Activated T-cell treated with anti-CD3 and anti-CD28 coated beads, Interleukin-2, amount 50 U/mL, for 4 hours (primary cell): ENCODE measurements around the gene TNFAIP8L3. TPM values are rescaled to one million over a fixed set of nuclear protein-coding genes. Genes with fewer than 3 reads are reported as not detected.
A peak's percentile ranks its signal among the peaks of the same experiment; 100 is the strongest.
"Not testable (repeated sequence)": the region's sequence is repeated elsewhere in the genome, so short reads cannot be mapped to it uniquely, and the experiment has no call there.

Experiments
- ATAC-seq, 2 donors: fragments of 200-7000 bp; cut with Tn5 transposase; one replicate each; pipeline ENCODE4 v1.10.0; 2021
- DNase-seq: peaks from one replicate; pipeline ENCODE4 v3.0.0-alpha.2; 2020
- H3K27me3 Mint-ChIP-seq: one replicate; pipeline ENCODE4 v1.8.0; 2021; ENCODE audit warnings: low read depth, mixed read lengths
- H3K36me3 Mint-ChIP-seq: one replicate; pipeline ENCODE4 v1.8.0; 2022; ENCODE audit warnings: mixed read lengths; ENCODE audit not compliant: insufficient read depth
- H3K4me1 Mint-ChIP-seq: one replicate; pipeline ENCODE4 v1.8.0; 2021; ENCODE audit warnings: low read depth, mixed read lengths
- H3K4me3 Mint-ChIP-seq: one replicate; pipeline ENCODE4 v1.8.0; 2021; ENCODE audit warnings: mild to moderate bottlenecking, moderate library complexity, mixed read lengths
- H3K9me3 Mint-ChIP-seq: one replicate; pipeline ENCODE4 v1.8.0; 2021; ENCODE audit warnings: mixed read lengths
- total RNA-seq, 3 donors: library from RNA; stranded (reverse); gene quantifications; one replicate each; pipeline ENCODE4 v1.2.1, GENCODE V29; 2021

TNFAIP8L3 gene
- total RNA-seq, result under 1 TPM in 2 of 3 donors, not detected in 1; 0.15 to 0.22 TPM

DNA sequence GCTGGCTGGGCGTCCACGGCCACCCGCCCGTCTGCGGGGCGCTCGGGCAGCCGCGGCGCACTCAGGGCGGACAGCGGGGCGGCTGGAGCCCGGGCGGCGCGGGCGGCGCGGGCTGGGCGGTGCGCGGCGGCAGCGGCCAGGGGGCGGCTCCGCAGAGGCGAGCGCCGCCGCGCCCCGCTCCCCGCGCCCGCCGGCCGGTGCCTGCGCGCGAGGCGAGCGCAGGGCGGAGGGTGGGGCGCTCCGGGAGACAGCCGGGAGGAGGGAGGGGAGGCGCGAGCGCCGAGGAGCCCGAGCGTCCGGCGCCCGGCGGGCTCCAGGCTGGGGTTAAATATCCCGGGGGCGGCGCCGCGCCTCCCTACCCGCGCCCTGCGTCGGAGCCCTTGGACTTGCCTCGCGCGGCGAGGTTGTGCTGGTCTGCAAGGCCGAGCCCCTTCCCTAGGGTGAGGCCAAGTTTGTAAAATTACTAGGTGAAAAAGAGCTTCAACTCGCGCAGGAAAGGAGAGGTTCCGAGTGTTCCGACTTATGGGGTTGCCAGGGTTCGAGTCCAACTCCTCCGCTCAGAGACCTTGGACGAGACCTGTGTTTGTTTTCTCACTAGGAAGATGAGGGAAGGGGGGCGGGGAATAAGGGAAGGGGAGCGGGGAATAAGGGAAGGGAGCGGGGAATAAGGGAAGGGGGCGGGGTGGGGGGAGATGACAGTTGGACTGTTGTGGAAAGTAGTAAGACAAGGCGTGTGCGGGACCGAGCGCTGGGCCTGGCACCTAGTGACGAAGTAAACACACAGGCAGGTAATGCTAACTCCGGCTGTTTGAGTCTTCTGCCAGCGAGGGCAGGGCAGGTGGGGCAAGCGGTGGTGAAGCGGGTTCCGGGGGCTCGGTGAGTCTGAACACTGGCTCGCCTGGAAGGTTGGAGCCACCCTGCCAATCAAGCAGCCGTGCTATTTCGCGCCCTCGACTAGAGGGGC is at the start of gene TNFAIP8L3:
TNFAIP8L3 (minus strand) TSS at position 301 of the 964 bp plus-strand sequence. CDS start 311 bp downstream, outside the sequence.
- no peaks in the 10 kb centered on the region for H3K36me3 Mint-ChIP-seq
- H3K4me3 Mint-ChIP-seq, result peak within 1 kb of the TSS; percentile 8
- DNase-seq (no peak), ATAC-seq (peak; percentile 39 to 59)
- peaks cover 4% of the 10 kb centered on the region for H3K4me1 Mint-ChIP-seq
- no peaks in the 10 kb centered on the region for H3K9me3 Mint-ChIP-seq
- peaks cover 59% of the 10 kb centered on the region for H3K27me3 Mint-ChIP-seq

DNA sequence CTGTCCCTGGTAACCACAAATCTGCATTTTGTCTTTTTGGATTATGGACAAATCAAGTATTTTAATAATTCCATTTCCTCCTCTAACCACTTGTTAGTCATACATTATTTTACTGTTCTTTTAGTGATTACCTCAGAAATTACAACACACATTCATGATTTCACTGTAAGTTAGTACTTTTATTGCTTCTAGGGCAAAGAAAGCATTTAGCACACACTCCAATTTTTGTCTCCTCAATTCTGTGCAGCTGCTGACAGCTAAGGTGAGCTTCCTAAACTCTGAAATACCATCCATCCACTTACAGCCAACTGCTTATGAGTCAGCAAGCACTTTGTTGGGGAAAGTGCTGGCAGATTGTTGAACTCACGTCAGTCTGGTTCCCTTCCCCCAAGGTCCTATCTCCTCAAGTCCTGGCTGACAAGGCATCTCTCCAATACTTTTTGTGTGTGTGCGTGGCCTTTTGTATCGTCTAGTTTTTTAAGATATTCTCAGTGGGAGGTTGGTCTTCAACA is 49.4 kb upstream of the TNFAIP8L3 start:
- DNase-seq, result no peak
- H3K9me3 Mint-ChIP-seq, result peaks cover 10% of the 10 kb centered on the region
- peaks cover 8% of the 10 kb centered on the region for H3K27me3 Mint-ChIP-seq
- no peaks in the 10 kb centered on the region for H3K36me3 Mint-ChIP-seq
- H3K4me3 Mint-ChIP-seq, result no peak overlapping the region
- no peak for ATAC-seq
- H3K4me1 Mint-ChIP-seq, result no peaks in the 10 kb centered on the region

DNA sequence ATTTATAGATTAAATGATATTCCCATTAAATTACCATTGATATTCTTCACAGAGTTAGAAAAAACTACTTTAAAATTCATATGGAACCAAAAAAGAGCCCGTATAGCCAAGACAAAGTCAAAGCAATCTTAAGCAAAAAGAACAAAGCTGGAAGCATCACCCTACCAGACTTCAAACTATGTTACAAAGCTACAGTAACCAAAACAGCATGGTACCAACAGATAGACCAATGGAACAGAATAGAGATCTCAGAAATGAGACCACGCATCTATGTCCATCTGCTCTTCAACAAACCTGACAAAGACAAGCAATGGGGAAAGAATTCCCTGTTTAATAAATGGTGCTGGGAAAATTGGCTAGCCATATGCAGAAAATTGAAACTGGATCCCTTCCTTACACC is 45.6 kb upstream of the TNFAIP8L3 start:
- not testable (repeated sequence) for H3K4me3 Mint-ChIP-seq, H3K4me1 Mint-ChIP-seq, H3K9me3 Mint-ChIP-seq, H3K36me3 Mint-ChIP-seq, ATAC-seq, H3K27me3 Mint-ChIP-seq, DNase-seq

- peaks cover 10% of the 10 kb centered on the region for H3K9me3 Mint-ChIP-seq
- H3K4me3 Mint-ChIP-seq, result no peak overlapping the region
- ATAC-seq (no peak), DNase-seq (no peak)
- no peaks in the 10 kb centered on the region for H3K36me3 Mint-ChIP-seq
- H3K27me3 Mint-ChIP-seq, result peaks cover 3% of the 10 kb centered on the region
- no peaks in the 10 kb centered on the region for H3K4me1 Mint-ChIP-seq
Measured at GRCh38 chr15:51139091-51139490, 44.4 kb upstream of the TNFAIP8L3 start.

- Mint-ChIP-seq H3K27me3 (no peaks in the 10 kb centered on the region), H3K36me3 (no peaks in the 10 kb centered on the region), H3K4me1 (no peaks in the 10 kb centered on the region), H3K9me3 (peaks cover 10% of the 10 kb centered on the region), H3K4me3 (no peak overlapping the region)
- ATAC-seq, result no peak
- DNase-seq, result no peak
Measured at GRCh38 chr15:51137880-51138430, 43.2 kb upstream of the TNFAIP8L3 start.

DNA sequence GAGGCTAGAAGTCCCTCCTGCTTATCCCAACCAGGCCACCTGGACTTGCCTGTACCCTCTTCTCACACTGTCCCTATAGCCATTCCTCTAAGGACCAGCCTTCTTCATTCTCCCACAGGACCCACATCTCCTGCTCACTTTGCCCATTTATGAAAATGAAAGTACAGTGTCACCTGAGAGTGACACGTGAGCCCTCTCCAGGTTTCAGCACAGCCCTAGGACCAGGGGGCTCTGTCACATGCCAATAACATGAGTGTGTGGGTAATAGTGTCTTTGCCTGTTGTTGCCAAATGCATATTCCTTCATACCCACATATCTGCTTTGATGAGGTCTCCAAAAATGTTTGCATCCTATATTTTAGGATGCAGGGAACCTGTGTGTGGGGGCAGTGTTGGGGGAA is 42.3 kb upstream of the TNFAIP8L3 start:
- Mint-ChIP-seq H3K9me3 (peaks cover 10% of the 10 kb centered on the region), H3K27me3 (peaks cover 3% of the 10 kb centered on the region), H3K36me3 (no peaks in the 10 kb centered on the region), H3K4me3 (no peak overlapping the region), H3K4me1 (no peaks in the 10 kb centered on the region)
- ATAC-seq (peak in 1 of 2 donors; percentile 43), DNase-seq (no peak)

DNA sequence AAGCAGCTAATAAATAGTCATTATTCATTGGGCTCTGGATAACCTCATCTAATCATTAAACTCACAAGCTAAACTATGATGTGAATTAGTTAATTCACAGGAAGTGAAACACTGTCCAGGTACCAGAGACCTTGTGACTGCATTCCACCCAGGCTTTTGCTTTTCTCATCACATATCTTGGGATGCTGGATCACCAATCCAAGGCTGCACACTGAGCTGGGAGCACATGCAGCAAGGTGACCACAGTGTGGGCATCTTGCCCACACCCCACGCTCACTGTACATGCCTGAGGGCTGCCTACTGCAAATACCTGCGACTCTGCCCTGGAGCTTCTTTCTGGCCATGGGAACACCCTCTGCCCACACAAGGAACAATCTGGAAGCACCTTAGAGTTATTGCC is 40.6 kb upstream of the TNFAIP8L3 start:
- no peak for ATAC-seq

GRCh38 chr15:51134416-51135199 is 39.9 kb upstream of the TNFAIP8L3 start:
- Mint-ChIP-seq H3K4me3 (no peak overlapping the region), H3K4me1 (no peaks in the 10 kb centered on the region), H3K9me3 (no peaks in the 10 kb centered on the region), H3K27me3 (peaks cover 3% of the 10 kb centered on the region), H3K36me3 (no peaks in the 10 kb centered on the region)
- DNase-seq (no peak), ATAC-seq (no peak)

More for the DNA sequence above, 40.6 kb upstream of the TNFAIP8L3 start:
- no peaks in the 10 kb centered on the region for H3K4me1 Mint-ChIP-seq
- DNase-seq, result no peak
- H3K27me3 Mint-ChIP-seq, result peaks cover 3% of the 10 kb centered on the region
- H3K36me3 Mint-ChIP-seq, result no peaks in the 10 kb centered on the region
- no peaks in the 10 kb centered on the region for H3K9me3 Mint-ChIP-seq
- no peak overlapping the region for H3K4me3 Mint-ChIP-seq

- no peaks in the 10 kb centered on the region for H3K9me3 Mint-ChIP-seq
- DNase-seq, result no peak
- H3K4me3 Mint-ChIP-seq, result no peak overlapping the region
- no peaks in the 10 kb centered on the region for H3K4me1 Mint-ChIP-seq
- H3K36me3 Mint-ChIP-seq, result no peaks in the 10 kb centered on the region
- peaks cover 3% of the 10 kb centered on the region for H3K27me3 Mint-ChIP-seq
- no peak for ATAC-seq
Measured at GRCh38 chr15:51133140-51133765, 38.5 kb upstream of the TNFAIP8L3 start.

DNA sequence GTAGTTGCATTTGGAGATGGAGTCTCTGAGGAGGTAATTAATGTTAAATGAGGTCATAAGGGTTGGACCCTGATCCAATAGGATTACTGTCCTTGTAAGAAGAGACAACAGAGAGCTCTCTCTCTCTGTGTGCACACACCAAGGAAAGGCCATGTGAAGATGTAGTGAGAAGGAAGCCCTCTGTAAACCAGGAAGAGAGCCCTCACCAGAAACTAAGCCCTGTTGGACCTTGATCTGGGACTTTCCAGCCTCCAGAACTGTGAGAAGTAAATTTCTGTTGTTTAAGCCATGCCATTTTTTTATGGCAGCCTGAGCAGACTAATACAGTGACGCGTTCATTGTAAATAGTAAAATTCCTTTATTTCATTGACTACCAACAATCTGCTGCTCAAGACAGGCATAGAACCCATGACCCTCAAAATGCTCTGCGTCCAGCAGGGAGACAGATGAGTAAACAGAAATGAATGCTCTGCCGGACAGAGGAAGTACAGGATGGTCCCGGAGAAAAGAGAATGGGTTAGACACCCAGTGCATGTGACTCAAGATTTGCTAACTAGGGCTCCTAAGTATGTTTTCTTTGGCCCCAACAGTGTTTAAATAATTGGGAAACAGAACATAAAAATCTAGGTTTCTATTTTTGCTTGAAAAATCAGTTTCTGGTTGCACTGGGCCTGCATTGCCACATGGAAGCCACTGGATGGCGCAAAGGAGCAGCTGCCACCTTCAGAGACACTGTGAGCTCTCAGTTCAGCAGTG is 37.9 kb upstream of the TNFAIP8L3 start:
- no peaks in the 10 kb centered on the region for H3K9me3 Mint-ChIP-seq
- H3K4me3 Mint-ChIP-seq, result no peak overlapping the region
- DNase-seq (no peak), ATAC-seq (no peak)
- no peaks in the 10 kb centered on the region for H3K36me3 Mint-ChIP-seq
- peaks cover 4% of the 10 kb centered on the region for H3K27me3 Mint-ChIP-seq
- no peaks in the 10 kb centered on the region for H3K4me1 Mint-ChIP-seq

GRCh38 chr15:51131596-51132290 is 37.0 kb upstream of the TNFAIP8L3 start:
- Mint-ChIP-seq H3K4me1 (no peaks in the 10 kb centered on the region), H3K27me3 (peaks cover 9% of the 10 kb centered on the region), H3K4me3 (no peak overlapping the region), H3K9me3 (no peaks in the 10 kb centered on the region), H3K36me3 (no peaks in the 10 kb centered on the region)
- ATAC-seq (no peak), DNase-seq (no peak)

GRCh38 chr15:51130344-51130743 is 35.6 kb upstream of the TNFAIP8L3 start:
- ATAC-seq (no peak), DNase-seq (no peak)
- Mint-ChIP-seq H3K4me3 (no peak overlapping the region), H3K27me3 (peaks cover 18% of the 10 kb centered on the region), H3K9me3 (no peaks in the 10 kb centered on the region), H3K4me1 (no peaks in the 10 kb centered on the region), H3K36me3 (no peaks in the 10 kb centered on the region)
